22Rv1 (cell line): ENCODE data around the gene LGSN.
A peak's percentile ranks its signal among the peaks of the same experiment; 100 is the strongest.
"Not testable (repeated sequence)": the region's sequence is repeated elsewhere in the genome, so short reads cannot be mapped to it uniquely, and the experiment has no call there.

ENCODE experiments used
- H3K27ac ChIP-seq: fragments of 450-650 bp; 2 replicates; pipeline ENCODE4 v1.5.1; 2017
- ZFX ChIP-seq: fragments of 450-650 bp; IDR thresholded peaks from 2 replicates; pipeline ENCODE4 v1.6.1; 2017; ENCODE audit warnings: antibody characterized with exemption, borderline replicate concordance
- TF ChIP-seq, protein P1 (sequence below): fragments of 450-650 bp; IDR thresholded peaks from 2 replicates; pipeline ENCODE4 v1.5.1; 2017; ENCODE audit warnings: mild to moderate bottlenecking

Gene LGSN, protein sequence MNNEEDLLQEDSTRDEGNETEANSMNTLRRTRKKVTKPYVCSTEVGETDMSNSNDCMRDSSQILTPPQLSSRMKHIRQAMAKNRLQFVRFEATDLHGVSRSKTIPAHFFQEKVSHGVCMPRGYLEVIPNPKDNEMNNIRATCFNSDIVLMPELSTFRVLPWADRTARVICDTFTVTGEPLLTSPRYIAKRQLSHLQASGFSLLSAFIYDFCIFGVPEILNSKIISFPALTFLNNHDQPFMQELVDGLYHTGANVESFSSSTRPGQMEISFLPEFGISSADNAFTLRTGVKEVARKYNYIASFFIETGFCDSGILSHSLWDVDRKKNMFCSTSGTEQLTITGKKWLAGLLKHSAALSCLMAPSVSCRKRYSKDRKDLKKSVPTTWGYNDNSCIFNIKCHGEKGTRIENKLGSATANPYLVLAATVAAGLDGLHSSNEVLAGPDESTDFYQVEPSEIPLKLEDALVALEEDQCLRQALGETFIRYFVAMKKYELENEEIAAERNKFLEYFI

GRCh38 chr6:63319939-63320338, at the start of gene LGSN:
Gene LGSN (minus strand): TSS chr6:63319983. CDS start chr6:63319943, 40 bp downstream.
- no peak within 1 kb of the TSS for H3K27ac ChIP-seq
- TF ChIP-seq ZFX: no peak
- TF ChIP-seq, protein P1, sequence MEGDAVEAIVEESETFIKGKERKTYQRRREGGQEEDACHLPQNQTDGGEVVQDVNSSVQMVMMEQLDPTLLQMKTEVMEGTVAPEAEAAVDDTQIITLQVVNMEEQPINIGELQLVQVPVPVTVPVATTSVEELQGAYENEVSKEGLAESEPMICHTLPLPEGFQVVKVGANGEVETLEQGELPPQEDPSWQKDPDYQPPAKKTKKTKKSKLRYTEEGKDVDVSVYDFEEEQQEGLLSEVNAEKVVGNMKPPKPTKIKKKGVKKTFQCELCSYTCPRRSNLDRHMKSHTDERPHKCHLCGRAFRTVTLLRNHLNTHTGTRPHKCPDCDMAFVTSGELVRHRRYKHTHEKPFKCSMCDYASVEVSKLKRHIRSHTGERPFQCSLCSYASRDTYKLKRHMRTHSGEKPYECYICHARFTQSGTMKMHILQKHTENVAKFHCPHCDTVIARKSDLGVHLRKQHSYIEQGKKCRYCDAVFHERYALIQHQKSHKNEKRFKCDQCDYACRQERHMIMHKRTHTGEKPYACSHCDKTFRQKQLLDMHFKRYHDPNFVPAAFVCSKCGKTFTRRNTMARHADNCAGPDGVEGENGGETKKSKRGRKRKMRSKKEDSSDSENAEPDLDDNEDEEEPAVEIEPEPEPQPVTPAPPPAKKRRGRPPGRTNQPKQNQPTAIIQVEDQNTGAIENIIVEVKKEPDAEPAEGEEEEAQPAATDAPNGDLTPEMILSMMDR: no peak

DNA sequence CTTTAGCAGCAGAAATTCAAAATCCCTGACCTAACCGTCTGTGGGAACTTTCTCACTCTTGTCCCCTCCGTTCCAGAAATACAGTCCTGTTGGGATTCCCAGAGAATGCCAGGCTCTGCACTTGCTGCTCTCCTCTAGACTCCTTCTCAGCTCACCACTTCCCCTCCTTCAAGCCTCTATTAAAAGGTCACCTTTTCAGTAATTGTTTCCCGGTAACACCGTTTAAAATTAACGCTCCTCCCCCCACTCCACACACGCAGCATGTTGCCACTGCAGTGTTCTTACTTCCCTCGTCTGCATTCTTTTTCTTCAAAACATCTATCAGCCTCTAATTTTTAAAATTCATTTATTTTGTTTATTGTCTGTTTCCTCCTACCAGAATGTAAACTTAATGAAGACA, 48.6 kb upstream of the LGSN start:
- H3K27ac ChIP-seq: no peak overlapping the region
- TF ChIP-seq ZFX: no peak
- TF ChIP-seq, protein P1: no peak

- not testable (repeated sequence) for H3K27ac ChIP-seq
Measured at GRCh38 chr6:63362500-63363120, 42.8 kb upstream of the LGSN start.

GRCh38 chr6:63357384-63357783, 37.6 kb upstream of the LGSN start:
- H3K27ac ChIP-seq: not testable (repeated sequence)

- TF ChIP-seq ZFX: no peak
- TF ChIP-seq, protein P1: no peak
- H3K27ac ChIP-seq: no peak overlapping the region
Measured at GRCh38 chr6:63355632-63356031, 35.8 kb upstream of the LGSN start.

DNA sequence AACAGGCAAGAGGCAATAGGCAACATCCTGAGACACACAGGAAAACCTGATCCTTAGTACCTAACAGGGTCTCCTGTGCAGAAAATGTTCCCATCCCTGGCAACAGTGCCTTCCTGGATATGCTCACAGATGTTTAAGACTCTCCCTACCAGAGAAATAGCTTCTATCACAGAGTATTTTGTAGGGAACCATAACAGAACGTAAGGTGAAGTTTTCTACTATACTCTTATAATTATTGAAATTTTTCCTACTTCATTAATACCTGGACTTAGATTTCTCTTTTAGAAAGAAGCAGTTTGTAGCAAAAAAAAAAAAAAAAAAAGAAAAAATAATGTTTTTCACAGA, 33.5 kb upstream of the LGSN start:
- TF ChIP-seq, protein P1: peak; percentile 42
- no peak for TF ChIP-seq ZFX
- no peak overlapping the region for H3K27ac ChIP-seq

DNA sequence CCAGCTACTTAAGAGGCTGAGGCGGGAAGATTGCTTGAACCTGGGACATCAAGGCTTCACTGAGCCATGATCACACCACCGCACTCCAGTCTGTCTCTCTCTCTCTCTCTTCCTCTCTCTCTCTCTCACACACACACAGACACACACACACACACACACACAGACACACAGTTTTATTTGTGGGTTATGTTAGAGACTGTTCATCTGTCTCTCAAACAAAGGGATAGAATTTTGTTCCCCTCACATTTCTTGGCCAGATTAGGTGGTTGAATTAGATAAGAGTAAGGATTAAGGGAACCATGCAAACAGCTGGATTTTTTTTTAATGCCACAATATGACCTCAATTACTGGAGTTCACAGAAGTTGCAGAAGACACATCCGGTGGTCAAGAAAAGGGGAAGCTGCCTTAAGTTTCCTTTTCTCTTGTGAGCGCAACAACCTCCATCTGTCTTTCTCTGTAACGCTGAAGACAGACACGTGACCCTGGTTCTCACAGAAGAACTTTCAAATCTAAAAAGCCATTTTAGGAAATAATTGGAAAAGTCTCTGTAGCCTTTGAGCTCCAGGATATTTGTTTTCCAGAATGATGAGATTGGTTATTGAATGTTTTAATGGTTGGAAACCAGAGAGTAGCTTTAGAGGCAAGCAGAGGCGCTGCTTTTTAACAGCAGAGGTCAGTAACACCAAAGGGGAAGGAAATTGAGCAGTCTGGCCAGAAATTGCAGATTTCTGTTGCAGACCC, 32.9 kb upstream of the LGSN start:
- no peak overlapping the region for H3K27ac ChIP-seq
- TF ChIP-seq ZFX: no peak
- TF ChIP-seq, protein P1: peak; percentile 77

- TF ChIP-seq, protein P1: peak; percentile 41
- TF ChIP-seq ZFX: no peak
- H3K27ac ChIP-seq: no peak overlapping the region
Measured at GRCh38 chr6:63352069-63352543, 32.3 kb upstream of the LGSN start.
